Urinary bladder (tissue), 4 donors: ENCODE results near the gene OSGEP. TPM values are rescaled to one million over a fixed set of nuclear protein-coding genes. Genes with fewer than 3 reads are reported as not detected.

Experiments used
- DNase-seq: peaks from one replicate; pipeline ENCODE4 v3.0.0-alpha.2; 2015; ENCODE audit errors: extremely low spot score
- H3K27ac ChIP-seq: one replicate; pipeline ENCODE4 v1.5.1; 2013; ENCODE audit warnings: low read depth, mild to moderate bottlenecking, moderate library complexity
- H3K36me3 ChIP-seq: one replicate; pipeline ENCODE4 v1.6.1; 2013; ENCODE audit warnings: mild to moderate bottlenecking, moderate library complexity; ENCODE audit not compliant: insufficient read depth
- H3K4me1 ChIP-seq: one replicate; pipeline ENCODE4 v1.6.1; 2013; ENCODE audit warnings: mild to moderate bottlenecking, moderate library complexity; ENCODE audit not compliant: insufficient read depth
- H3K4me3 ChIP-seq: one replicate; pipeline ENCODE4 v1.5.1; 2013; ENCODE audit warnings: low read depth, low read length
- WGBS: extraction: QIAGEN DNeasy Blood & Tissue Kit; methylation state at CpG from one replicate; pipeline ENCODE4 v1.1.7; 2013; 5-methylcytosine and 5-hydroxymethylcytosine counted together
- polyA plus RNA-seq: library from polyadenylated mRNA; stranded (reverse); fragments of 200-250 nt; gene quantifications from one replicate; pipeline ENCODE4 v1.2.3, GENCODE V29; 2013
- total RNA-seq: library from RNA; depleted of rRNA; stranded (reverse); fragments of >200 nt; gene quantifications from one replicate; pipeline ENCODE4 v1.2.3, GENCODE V29; 2014
- donor health status: healthy with polysubstance abuse.
- donor health status: healthy.

OSGEP gene
- total and polyA plus RNA-seq, 2 donors: 28.4 to 41.1 TPM

- no peak for DNase-seq
- no peaks in the 10 kb centered on the region for H3K36me3 ChIP-seq
- no peak overlapping the region for H3K4me3 ChIP-seq
- no peaks in the 10 kb centered on the region for H3K4me1 ChIP-seq
- WGBS: 66% methylated on average over 7 of the region's 7 CpGs
- no peak overlapping the region for H3K27ac ChIP-seq
These were observed 31.3 kb upstream of the OSGEP start for GRCh38 chr14:20485900-20486299.

DNA sequence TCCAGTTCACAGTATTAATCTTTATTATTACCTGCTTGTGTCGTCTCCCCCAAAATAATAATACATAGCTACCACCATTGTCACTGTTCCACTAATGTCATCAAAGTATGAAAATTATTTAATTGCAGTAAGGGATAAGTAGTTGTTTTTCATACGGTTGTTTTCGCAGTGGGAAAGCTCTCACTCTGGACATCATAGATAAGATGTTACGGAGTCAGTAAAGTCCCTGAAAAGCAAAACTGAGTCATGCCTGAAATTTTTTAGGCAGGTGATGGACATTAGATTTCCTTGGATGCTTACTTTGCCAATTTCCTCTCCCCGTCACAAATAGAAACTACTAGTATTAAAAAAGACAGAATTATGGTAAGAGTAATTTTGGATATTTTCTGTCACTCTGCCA, 27.8 kb upstream of the OSGEP start:
- 78% methylated on average over 5 of the region's 5 CpGs for WGBS
- H3K36me3 ChIP-seq: no peaks in the 10 kb centered on the region
- DNase-seq: no peak
- H3K4me1 ChIP-seq: no peaks in the 10 kb centered on the region
- no peak overlapping the region for H3K27ac ChIP-seq
- H3K4me3 ChIP-seq: no peak overlapping the region

- H3K4me3 ChIP-seq: no peak overlapping the region
- no peak for DNase-seq
- no peaks in the 10 kb centered on the region for H3K4me1 ChIP-seq
- 90% methylated on average over 2 of the region's 2 CpGs for WGBS
- H3K27ac ChIP-seq: no peak overlapping the region
- no peaks in the 10 kb centered on the region for H3K36me3 ChIP-seq
These were observed 24.3 kb upstream of the OSGEP start for GRCh38 chr14:20478894-20479293.

DNA sequence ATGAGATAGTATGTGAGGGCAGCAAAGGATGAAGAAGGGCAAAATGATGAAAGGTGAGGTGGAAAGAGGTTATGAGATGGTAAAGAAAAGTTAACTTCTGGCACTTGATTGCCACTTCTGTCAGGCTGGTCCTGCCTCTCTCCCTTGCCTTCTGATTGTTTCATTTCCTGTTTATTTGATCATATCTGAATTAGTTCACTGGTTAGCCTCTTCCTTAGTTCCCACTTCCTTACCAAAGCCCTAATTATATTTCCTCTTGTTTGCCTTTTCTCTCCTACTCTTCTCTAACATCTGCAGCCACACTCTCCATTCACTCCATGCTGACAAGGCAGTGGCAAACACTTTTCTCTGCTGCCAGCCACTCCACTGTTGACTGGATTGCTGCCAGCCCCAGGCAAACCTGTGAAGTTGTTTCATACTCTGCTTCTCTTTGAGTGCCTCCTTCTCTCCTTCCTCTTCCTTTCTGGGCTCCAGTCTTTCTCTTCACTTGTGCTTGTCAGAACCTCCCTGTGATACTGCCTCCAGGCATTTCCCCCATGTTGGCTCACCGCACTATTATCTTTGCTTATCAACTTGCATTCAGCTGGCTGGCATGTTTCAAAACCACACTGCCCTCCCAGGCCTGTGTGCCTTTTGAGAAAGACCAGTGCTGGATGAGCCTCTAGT, 22.7 kb upstream of the OSGEP start:
- no peak overlapping the region for H3K4me3 ChIP-seq
- H3K4me1 ChIP-seq: no peaks in the 10 kb centered on the region
- peak overlapping the region; percentile 11 for H3K27ac ChIP-seq
- DNase-seq: no peak
- 32% methylated on average over 1 of the region's 1 CpG for WGBS
- H3K36me3 ChIP-seq: no peaks in the 10 kb centered on the region

GRCh38 chr14:20476776-20477175, 22.2 kb upstream of the OSGEP start:
- H3K27ac ChIP-seq: no peak overlapping the region
- DNase-seq: no peak
- 70% methylated on average over 5 of the region's 5 CpGs for WGBS
- no peak overlapping the region for H3K4me3 ChIP-seq
- no peaks in the 10 kb centered on the region for H3K4me1 ChIP-seq
- H3K36me3 ChIP-seq: no peaks in the 10 kb centered on the region

DNA sequence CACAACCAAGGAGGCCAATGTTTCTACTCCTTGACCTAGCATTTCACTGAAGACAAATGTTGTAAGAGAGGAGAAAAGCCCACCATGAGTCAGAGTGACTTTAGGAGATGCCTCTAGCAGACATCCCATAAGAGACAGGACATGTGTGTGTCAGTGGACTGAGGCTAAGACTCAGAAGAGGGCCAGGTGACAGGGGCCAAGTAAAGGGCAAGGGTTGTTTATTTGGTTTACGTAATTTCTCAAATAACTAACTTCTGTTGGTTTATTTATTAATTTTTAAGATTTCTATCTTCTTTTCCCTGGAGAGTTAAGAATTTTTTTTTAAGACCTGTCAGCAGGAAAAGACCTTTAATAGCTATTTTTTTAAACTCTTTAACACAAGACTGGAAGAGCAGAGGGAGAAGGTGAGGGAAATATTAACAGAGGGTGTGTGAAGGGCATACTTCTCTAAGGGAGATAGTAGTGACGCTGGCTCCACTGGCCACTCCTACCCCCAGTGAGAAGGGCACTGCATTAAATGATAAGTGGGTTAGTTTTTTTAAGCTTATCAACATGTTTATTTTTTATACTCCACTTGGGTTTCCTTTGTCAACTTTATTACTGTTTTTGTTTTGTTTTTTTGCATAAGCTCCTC, 18.0 kb upstream of the OSGEP start:
- Histone ChIP-seq H3K4me3 (no peak overlapping the region), H3K27ac (no peak overlapping the region), H3K4me1 (no peaks in the 10 kb centered on the region), H3K36me3 (no peaks in the 10 kb centered on the region)
- WGBS: 87% methylated on average over 2 of the region's 2 CpGs
- DNase-seq: no peak

DNA sequence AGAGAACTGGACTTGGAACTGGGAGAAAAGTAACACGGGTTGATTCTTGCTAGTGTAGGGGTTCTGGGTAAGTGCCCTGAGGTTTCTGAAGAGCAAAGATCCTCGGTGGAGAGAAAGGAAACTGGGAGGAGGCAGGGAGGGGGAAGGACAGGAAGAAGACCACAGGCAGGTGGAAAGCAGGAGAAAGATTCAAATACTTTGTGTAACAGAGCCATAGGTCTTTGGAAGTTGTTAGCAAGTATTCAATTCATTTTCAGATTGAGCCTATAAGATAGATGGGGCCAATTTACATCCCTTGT, 15.9 kb upstream of the OSGEP start:
- Histone ChIP-seq H3K4me3 (no peak overlapping the region), H3K36me3 (no peaks in the 10 kb centered on the region), H3K4me1 (no peaks in the 10 kb centered on the region), H3K27ac (no peak overlapping the region)
- DNase-seq: no peak
- WGBS: 1% methylated on average over 2 of the region's 2 CpGs

DNA sequence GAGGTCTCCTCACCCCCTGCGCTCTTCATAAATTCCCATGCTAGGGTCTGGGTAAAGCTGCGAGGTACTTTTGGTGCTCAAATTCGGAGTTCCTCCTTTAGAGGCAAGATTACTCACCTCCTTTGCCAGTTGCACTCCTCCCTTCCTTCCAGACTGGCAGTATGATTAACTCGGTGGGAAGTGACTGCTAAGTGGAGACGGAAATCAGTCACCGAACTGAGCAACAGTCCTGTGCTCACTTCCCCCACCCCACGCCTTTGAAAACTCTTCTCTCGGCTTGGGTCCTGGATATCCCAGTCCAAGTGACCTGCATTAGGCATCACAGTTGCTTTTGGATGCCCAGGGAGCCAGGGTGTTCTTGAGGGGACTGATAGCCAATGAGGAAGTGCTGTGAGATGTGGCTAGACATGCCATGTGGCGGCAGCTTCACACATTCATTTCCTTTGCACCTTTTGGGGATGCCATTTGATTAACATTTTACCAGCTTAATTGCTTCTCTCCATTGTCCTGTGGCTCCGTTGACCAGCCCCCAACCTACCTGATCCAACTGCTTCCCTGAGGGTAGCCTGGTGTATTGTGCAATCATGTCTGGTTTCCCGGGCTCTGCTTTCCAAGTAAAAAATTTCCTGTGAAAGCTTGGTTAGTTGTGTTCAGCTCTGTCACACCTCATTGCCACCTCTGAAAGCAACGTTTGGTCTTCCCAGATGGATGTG, 15.4 kb upstream of the OSGEP start:
- 3% methylated on average over 12 of the region's 12 CpGs for WGBS
- DNase-seq: no peak
- peak overlapping the region; percentile 63 for H3K4me3 ChIP-seq
- H3K36me3 ChIP-seq: no peaks in the 10 kb centered on the region
- H3K4me1 ChIP-seq: no peaks in the 10 kb centered on the region
- peak overlapping the region; percentile 70 for H3K27ac ChIP-seq

GRCh38 chr14:20469242-20469889, 14.8 kb upstream of the OSGEP start, which contains the start of gene PNP:
PNP (plus strand) TSS chr14:20469406; CDS start chr14:20469525, 119 bp downstream.
- no peaks in the 10 kb centered on the region for H3K4me1 ChIP-seq

GRCh38 chr14:20468764-20469241, 14.2 kb upstream of the OSGEP start:
- WGBS: 27% methylated on average over 16 of the region's 16 CpGs
- Histone ChIP-seq H3K4me1 (no peaks in the 10 kb centered on the region), H3K36me3 (no peaks in the 10 kb centered on the region), H3K4me3 (peak overlapping the region; percentile 63), H3K27ac (no peak overlapping the region)
- DNase-seq: no peak

More at GRCh38 chr14:20469242-20469889, 14.8 kb upstream of the OSGEP start, which contains the start of gene PNP:
- peak within 1 kb of the TSS; percentile 70 for H3K27ac ChIP-seq
- H3K4me3 ChIP-seq: peak within 1 kb of the TSS; percentile 63
- WGBS: under 1% methylated on average over 40 of the region's 40 CpGs
- H3K36me3 ChIP-seq: no peaks in the 10 kb centered on the region
- DNase-seq: peak; percentile 70

GRCh38 chr14:20461225-20462141, 6.9 kb upstream of the OSGEP start, which contains the start of gene PIP4P1:
PIP4P1 (minus strand) TSS chr14:20461434; CDS start chr14:20461325, 109 bp downstream.
- DNase-seq: peak; percentile 99
- no peaks in the 10 kb centered on the region for H3K4me1 ChIP-seq
- H3K27ac ChIP-seq: peak within 1 kb of the TSS; percentile 94
- H3K4me3 ChIP-seq: peak within 1 kb of the TSS; percentile 94
- peaks cover 2% of the 10 kb centered on the region for H3K36me3 ChIP-seq
- under 1% methylated on average over 67 of the region's 67 CpGs for WGBS

DNA sequence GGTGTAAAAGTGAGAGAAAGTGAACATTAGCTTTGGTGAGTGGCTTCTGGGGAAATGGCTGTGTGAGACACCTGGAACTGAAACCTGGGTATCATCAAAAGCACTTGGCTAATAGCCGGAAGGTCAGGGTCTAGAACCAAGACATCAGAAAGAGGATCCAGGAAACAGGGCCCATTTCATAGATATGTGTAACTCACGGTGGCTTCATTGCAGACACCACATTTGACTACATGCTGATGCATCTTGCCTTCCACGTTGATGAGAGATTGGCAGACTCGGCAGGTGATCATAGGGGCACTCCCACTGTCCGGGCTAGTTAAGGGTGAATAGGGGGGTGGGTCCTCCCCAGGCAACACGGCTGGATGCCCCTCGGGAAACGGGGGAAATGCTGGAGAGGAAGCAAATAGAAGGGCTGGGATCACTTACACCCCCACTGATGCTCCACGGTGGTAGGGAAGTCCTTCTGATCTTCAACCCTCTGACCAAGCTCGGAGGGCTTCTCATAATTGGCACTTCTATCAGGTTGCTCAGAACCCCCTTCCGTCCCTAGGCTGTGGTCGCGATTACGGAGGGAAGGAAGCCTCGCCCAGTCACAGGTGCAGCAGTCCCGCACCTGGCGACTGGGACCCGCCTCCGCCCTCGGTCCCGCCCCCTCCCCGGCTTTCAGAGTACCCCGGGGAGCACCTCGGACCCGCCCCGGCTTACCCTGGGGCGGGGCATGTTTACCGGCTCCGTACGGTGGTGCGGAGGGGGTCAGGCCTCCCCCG, 6.0 kb upstream of the OSGEP start:
- peaks cover 2% of the 10 kb centered on the region for H3K4me1 ChIP-seq
- no peak for DNase-seq
- 6% methylated on average over 32 of the region's 32 CpGs for WGBS
- peak overlapping the region; percentile 94 for H3K27ac ChIP-seq
- H3K4me3 ChIP-seq: peak overlapping the region; percentile 94
- H3K36me3 ChIP-seq: peaks cover 2% of the 10 kb centered on the region
